8988T (cell line): ENCODE data around the gene COL26A1.
"Not testable (repeated sequence)": the region's sequence is repeated elsewhere in the genome, so short reads cannot be mapped to it uniquely, and the experiment has no call there.

Experiments
- DNase-seq: peaks from one replicate; pipeline ENCODE4 v3.0.0; 2011

The COL26A1 gene

GRCh38 chr7:101362334-101363195 lies at the start of gene COL26A1:
Gene COL26A1 (plus strand): TSS chr7:101362875. CDS start chr7:101363033, 158 bp downstream.
- DNase-seq = no peak

- DNase-seq = no peak
Measured at GRCh38 chr7:101315336-101315735, 47.3 kb upstream of the COL26A1 start.

GRCh38 chr7:101319401-101319800 lies 43.3 kb upstream of the COL26A1 start:
- DNase-seq = no peak

GRCh38 chr7:101321491-101322401 lies 40.9 kb upstream of the COL26A1 start, which contains the start of gene IFT22:
Gene IFT22 (minus strand): TSS chr7:101321812. CDS start chr7:101321709, 103 bp downstream.
- peak; percentile 74 for DNase-seq

- DNase-seq = no peak
Measured at GRCh38 chr7:101328159-101328558, 34.5 kb upstream of the COL26A1 start.

GRCh38 chr7:101330011-101330484 lies 32.6 kb upstream of the COL26A1 start:
- DNase-seq = no peak

GRCh38 chr7:101332026-101332425 lies 30.6 kb upstream of the COL26A1 start:
- no peak for DNase-seq

GRCh38 chr7:101333912-101334311 lies 28.8 kb upstream of the COL26A1 start:
- DNase-seq = no peak

GRCh38 chr7:101340379-101340778 lies 22.3 kb upstream of the COL26A1 start:
- DNase-seq = no peak

GRCh38 chr7:101342892-101343291 lies 19.8 kb upstream of the COL26A1 start:
- DNase-seq = no peak

GRCh38 chr7:101347477-101347876 lies 15.2 kb upstream of the COL26A1 start:
- DNase-seq = no peak

GRCh38 chr7:101348456-101349067 lies 14.1 kb upstream of the COL26A1 start:
- DNase-seq = not testable (repeated sequence)

- DNase-seq = not testable (repeated sequence)
Measured at GRCh38 chr7:101349300-101349699, 13.4 kb upstream of the COL26A1 start.

- no peak for DNase-seq
Measured at GRCh38 chr7:101352920-101353308, 9.8 kb upstream of the COL26A1 start.

GRCh38 chr7:101357433-101357832 lies 5.2 kb upstream of the COL26A1 start:
- DNase-seq = no peak

GRCh38 chr7:101363196-101363733 lies 590 bp downstream of the COL26A1 start:
- DNase-seq = no peak

GRCh38 chr7:101363734-101364374 lies 1.2 kb downstream of the COL26A1 start:
- DNase-seq = peak; percentile 82

GRCh38 chr7:101365956-101366355 lies 3.3 kb downstream of the COL26A1 start:
- DNase-seq = no peak

- DNase-seq = no peak
Measured at GRCh38 chr7:101367676-101368075, 5.0 kb downstream of the COL26A1 start.

GRCh38 chr7:101368422-101369165 lies 5.9 kb downstream of the COL26A1 start:
- no peak for DNase-seq

GRCh38 chr7:101370836-101371235 lies 8.2 kb downstream of the COL26A1 start:
- DNase-seq = no peak
